AG09319 (cell line): ENCODE data around the gene TPSB2.

Experiments used
- DNase-seq: peaks from one replicate; pipeline ENCODE4 v3.0.0-alpha.2; 2010; ENCODE audit warnings: low read depth; ENCODE audit errors: extremely low read depth
- TF ChIP-seq, protein P1 (sequence below): IDR thresholded peaks from 2 replicates; pipeline ENCODE4 v1.5.1; 2011; ENCODE audit warnings: low read depth, mild to moderate bottlenecking, inconsistent platforms, low read length, moderate library complexity

The TPSB2 gene

DNA sequence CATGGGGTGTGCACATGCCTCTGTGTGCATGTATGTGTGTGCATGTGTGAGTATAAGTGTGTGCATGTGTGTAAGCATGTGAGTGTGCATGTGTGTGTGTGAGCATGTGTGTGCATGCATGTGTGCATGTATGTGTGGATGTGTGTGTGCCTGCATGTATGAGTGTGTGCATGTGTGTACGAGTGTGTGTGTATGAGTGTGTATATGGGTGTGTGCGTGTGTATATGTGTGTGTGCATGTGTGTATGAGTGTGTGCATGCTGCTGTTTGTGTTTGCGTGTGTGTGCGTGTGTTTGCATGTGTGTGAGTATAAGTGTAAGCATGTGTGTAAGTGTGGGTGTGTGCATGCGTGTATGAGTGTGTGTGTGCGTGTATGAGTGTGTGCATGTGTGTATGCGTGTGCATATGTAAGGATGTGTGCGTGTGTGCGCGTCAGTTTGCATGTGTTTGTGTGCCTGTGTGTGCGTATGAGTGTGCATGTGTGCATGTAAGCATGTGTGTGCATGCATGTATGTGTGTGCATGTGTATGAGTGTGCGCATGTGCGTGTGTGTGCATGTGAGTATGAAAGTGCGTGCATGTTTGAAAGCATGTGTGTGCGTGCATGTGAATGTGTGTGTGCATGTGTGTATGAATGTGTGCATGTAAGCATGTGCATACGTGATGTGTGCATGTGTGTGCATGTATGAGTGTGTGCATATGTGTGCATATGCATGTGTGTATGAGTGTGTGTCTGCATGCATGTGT is 34.5 kb upstream of the TPSB2 start:
- DNase-seq = no peak
- TF ChIP-seq, protein P1, sequence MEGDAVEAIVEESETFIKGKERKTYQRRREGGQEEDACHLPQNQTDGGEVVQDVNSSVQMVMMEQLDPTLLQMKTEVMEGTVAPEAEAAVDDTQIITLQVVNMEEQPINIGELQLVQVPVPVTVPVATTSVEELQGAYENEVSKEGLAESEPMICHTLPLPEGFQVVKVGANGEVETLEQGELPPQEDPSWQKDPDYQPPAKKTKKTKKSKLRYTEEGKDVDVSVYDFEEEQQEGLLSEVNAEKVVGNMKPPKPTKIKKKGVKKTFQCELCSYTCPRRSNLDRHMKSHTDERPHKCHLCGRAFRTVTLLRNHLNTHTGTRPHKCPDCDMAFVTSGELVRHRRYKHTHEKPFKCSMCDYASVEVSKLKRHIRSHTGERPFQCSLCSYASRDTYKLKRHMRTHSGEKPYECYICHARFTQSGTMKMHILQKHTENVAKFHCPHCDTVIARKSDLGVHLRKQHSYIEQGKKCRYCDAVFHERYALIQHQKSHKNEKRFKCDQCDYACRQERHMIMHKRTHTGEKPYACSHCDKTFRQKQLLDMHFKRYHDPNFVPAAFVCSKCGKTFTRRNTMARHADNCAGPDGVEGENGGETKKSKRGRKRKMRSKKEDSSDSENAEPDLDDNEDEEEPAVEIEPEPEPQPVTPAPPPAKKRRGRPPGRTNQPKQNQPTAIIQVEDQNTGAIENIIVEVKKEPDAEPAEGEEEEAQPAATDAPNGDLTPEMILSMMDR = no peak

DNA sequence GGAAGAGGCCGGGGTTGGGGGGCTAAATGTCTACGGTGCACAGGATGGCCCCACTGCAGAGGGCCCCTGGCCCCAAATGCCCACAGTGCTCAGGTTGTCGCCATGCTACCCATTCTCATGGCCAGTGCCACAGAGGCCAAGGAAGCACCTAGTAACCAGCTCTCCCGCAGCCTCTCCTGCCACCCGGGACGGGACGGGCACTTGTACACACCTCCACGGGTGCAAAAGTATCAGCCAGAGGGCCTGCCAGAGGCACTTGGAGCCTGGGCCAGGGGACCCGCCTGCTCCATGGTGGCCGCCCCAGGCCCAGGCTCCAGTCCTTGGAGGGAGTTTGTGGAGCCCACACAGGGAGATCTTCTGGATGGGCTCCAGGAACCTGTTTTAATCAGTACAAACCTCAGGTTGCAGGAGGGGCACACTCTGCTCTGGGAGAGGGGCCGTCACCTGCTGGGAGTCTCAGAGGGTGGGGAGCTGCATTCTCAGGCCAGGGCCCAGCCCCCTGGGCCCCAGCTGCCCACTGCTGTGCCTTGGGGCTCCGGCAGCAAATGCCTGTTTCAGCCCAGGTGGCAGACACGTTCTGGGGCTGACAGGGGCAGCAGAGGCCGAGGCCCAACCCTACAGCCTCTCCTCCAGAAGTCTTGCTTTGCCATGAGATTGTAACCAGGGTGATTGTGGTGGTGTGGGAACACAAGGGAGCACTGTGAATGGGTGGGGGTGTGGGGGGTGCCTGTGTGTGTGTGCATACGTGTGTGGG is 33.8 kb upstream of the TPSB2 start:
- DNase-seq = no peak
- TF ChIP-seq, protein P1 = no peak

DNA sequence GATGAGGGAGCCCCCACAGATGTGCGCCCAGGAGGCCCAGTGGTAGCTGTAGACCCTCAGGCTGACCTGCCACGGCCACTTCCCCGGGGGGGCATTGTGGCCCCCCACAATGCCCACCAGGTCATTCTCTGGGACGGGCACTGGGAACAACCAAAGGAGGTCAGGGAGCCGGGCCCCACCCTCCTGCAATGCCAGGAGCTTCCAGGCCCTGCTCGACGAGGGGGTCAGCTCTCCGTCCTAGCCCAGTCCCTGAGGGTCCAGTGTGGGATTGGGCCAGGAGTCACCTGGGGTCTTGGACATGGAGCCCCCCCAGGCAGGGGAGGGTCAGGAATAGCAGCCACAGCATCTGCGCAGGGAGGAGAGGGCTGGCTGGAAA is 32.9 kb upstream of the TPSB2 start:
- DNase-seq = no peak
- TF ChIP-seq, protein P1 = no peak

DNA sequence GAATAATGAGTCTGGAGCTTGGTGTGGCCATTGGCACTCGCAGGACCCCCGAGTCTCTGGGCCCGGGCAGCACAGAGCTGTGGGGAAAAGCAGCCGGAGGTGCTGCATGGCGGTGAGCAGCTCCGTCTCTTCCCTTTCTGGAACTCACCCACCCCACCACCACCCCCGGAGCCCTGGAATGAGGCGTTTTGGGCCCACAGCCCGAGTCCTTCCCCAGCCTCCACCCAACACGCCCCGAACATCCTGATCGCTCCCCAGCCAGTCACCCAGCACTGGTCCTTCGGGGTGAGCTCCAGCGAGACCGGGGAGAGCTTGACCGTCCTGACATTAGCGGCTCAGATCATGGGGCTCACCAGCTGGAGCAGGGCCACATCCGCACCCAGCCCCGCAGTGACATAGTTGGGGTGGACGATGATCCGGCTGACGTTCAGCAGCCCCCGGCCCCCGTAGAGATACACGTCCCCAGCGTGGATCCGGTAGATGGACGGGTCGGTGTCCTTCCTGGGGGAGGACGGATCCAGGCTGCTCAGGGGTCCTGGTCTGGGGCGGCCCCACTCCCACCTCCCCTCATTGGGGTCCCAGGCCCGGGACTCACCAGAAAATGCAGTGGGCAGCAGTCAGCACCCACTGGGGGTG is 32.3 kb upstream of the TPSB2 start:
- no peak for DNase-seq
- TF ChIP-seq, protein P1 = no peak

DNA sequence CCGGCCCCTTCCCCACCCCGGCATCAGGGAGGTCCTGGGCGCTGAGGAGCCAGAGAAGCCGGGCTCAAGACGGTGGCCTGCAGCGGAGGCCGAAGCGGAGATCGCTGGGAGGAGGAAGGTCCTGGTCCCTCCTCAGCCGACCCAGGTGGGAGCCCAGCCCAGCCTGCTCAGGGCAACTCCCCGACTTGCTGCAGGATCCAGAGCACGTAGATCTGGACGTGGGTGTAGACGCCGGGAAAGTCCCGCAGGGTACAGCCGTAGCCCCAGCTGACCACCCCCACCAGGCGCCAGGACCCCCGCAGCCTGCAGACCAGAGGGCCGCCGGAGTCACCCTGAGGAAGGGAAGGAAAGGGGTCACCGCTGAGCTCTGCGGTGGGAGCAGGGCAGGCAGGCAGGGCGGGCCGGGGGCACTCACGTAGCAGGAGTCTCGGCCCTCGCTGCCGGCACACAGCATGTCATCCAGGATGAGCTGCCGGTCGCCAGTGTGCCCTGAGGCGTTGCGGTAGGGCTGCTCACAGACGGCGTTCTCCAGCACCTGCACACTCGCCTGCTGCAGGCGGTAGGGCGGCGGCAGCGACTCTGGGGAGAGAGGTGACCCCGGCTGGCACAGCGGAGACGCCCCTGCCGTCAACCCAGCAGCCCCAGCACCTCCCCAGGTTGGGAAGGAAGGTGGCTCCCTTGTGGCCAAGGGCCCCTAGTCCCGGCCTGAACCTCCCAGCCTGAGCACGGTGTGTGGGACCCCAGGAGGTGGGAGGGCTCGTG is 31.3 kb upstream of the TPSB2 start:
- no peak for DNase-seq
- TF ChIP-seq, protein P1 = no peak

DNA sequence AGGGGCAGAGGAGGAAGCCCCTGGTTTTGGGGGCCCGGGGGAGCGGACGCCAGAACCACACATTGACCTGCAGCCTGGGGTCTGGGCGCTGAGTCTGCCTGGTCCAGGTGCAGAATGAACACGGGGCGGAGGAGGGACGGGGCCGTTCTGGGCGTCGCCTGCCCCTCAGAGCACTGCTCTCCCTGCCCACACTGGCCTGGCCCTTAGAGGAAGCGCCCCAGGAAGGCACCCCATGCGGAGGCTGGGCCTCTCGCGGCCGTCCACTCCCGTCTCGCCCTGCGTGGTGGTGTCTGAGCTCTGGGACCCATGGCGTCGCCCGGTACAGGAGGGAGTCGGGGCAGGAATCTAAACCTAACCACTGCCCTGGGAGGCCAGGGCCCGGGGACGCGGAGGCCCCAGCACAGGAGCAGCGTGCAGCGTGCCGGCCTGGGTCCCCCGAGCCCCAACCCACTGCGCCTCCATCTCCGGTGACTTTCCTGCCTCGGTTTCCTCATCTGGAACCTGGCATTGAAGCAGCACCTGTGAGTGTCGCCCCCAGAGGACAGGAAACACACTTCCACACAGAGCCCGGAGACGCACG is 30.2 kb upstream of the TPSB2 start:
- DNase-seq = no peak
- TF ChIP-seq, protein P1 = no peak
